GM12878 (cell line): ENCODE measurements around the gene LUZP2. TPM values are rescaled to one million over a fixed set of nuclear protein-coding genes. Genes with fewer than 3 reads are reported as not detected.

Experiments used
- ATAC-seq: fragments of 200-7000 bp; cut with Tn5 transposase; 3 replicates; pipeline ENCODE4 v1.9.1; 2020; ENCODE audit warnings: mild to moderate bottlenecking, moderate library complexity
- BruUV-seq: library from RNA; stranded (reverse); fragments of 400-500 nt; replicated peaks from 2 replicates; lab custom pipeline; 2021; lab: Mats Ljungman, UMichigan
- CTCF ChIA-PET: fragments of 300-600 bp; sonication (Branson Sonifier 250); formaldehyde crosslinking; extraction: SDS; loops from one replicate; lab custom pipeline; 2021; ENCODE audit warnings: inconsistent platforms; lab: Yijun Ruan, JAX
- POLR2A ChIA-PET: fragments of 350-600 bp; formaldehyde crosslinking; extraction: SDS; loops from one replicate; lab custom pipeline; 2021; ENCODE audit warnings: inconsistent platforms; lab: Charles Lee
- RAD21 ChIA-PET: fragments of 300-600 bp; sonication (Branson Sonifier 250); formaldehyde crosslinking; loops from one replicate; lab custom pipeline; 2023; ENCODE audit warnings: antibody characterized with exemption; ENCODE audit not compliant: unreplicated experiment; lab: Charles Lee
- SMC1A ChIA-PET: fragments of 300-600 bp; sonication (Branson Sonifier 250); formaldehyde crosslinking; loops from one replicate; lab custom pipeline; 2023; ENCODE audit not compliant: unreplicated experiment, uncharacterized antibody; lab: Charles Lee
- DNase-seq: peaks from one replicate; pipeline ENCODE4 v3.0.0-alpha.2; 2011; ENCODE audit warnings: low read depth, low spot score
- FAIRE-seq: peaks from 3 replicates; lab custom pipeline; 2011; peaks lifted over from hg19 to GRCh38; lab: Jason Lieb, UNC
- H2AFZ ChIP-seq: 2 replicates; pipeline ENCODE4 v1.6.0; 2011; ENCODE audit warnings: low read depth, low read length, control low read depth; ENCODE audit not compliant: control insufficient read depth
- H3K27ac ChIP-seq: 2 replicates; pipeline ENCODE4 v1.5.1; 2011; ENCODE audit warnings: control low read depth; ENCODE audit not compliant: control insufficient read depth, insufficient read depth
- H3K27me3 ChIP-seq, 2 experiments: replicated peaks in 1 of 2; 2 replicates each; pipeline versions ENCODE4 v1.6.0 to v1.6.1; 2011; ENCODE audit warnings: low read length in 1 of 2; ENCODE audit not compliant: control insufficient read depth in 2 of 2, insufficient read depth in 2 of 2
- H3K36me3 ChIP-seq, 2 experiments: 2 replicates each; pipeline ENCODE4 v1.5.1; 2011; ENCODE audit warnings: low read length in 1 of 2; ENCODE audit not compliant: control insufficient read depth in 2 of 2, insufficient read depth in 2 of 2
- H3K4me1 ChIP-seq: 2 replicates; pipeline ENCODE4 v1.6.1; 2011; ENCODE audit warnings: mild to moderate bottlenecking, low read length, moderate library complexity, mixed read lengths; ENCODE audit not compliant: control insufficient read depth, insufficient read depth
- H3K4me2 ChIP-seq: 2 replicates; pipeline ENCODE4 v1.6.0; 2011; ENCODE audit warnings: control low read depth; ENCODE audit not compliant: control insufficient read depth, insufficient read depth
- H3K4me3 ChIP-seq: fragments of 200-600 bp; sonication (generic); 2 replicates; pipeline ENCODE4 v1.5.1; 2016
- H3K79me2 ChIP-seq: 2 replicates; pipeline ENCODE4 v1.6.0; 2011; ENCODE audit warnings: low read length; ENCODE audit not compliant: control insufficient read depth, insufficient read depth
- H3K9ac ChIP-seq: 2 replicates; pipeline ENCODE4 v1.8.0; 2011; ENCODE audit warnings: low read length, control low read depth, mixed read lengths; ENCODE audit not compliant: control insufficient read depth, insufficient read depth
- H3K9me3 ChIP-seq: replicated peaks from 3 replicates; pipeline ENCODE4 v1.5.1; 2011; ENCODE audit warnings: mild to moderate bottlenecking, low read length; ENCODE audit not compliant: control insufficient read depth, insufficient read depth
- H4K20me1 ChIP-seq: 2 replicates; pipeline ENCODE4 v1.6.0; 2011; ENCODE audit not compliant: control insufficient read depth, insufficient read depth
- ASH2L ChIP-seq: fragments of 300-600, 200-600 bp; sonication (generic); IDR thresholded peaks from 2 replicates; pipeline ENCODE4 v1.6.1; 2017; ENCODE audit warnings: low read depth, mild to moderate bottlenecking, borderline replicate concordance
- BCL3 ChIP-seq: IDR thresholded peaks from 2 replicates; pipeline ENCODE4 v1.6.1; 2011; ENCODE audit warnings: borderline replicate concordance, low read depth, mild to moderate bottlenecking, moderate library complexity, low read length; ENCODE audit not compliant: insufficient read depth, poor library complexity, severe bottlenecking
- IKZF1 ChIP-seq: fragments of 450-650 bp; conservative IDR thresholded peaks from 2 replicates; pipeline ENCODE4 v1.6.1; 2017; ENCODE audit warnings: antibody characterized with exemption, mild to moderate bottlenecking
- JUND ChIP-seq: IDR thresholded peaks from 2 replicates; pipeline ENCODE4 v1.6.1; 2012; ENCODE audit warnings: low read depth, mild to moderate bottlenecking, low read length, improper control_type of control experiment, moderate library complexity
- KAT2A ChIP-seq: conservative IDR thresholded peaks from 2 replicates; pipeline ENCODE4 v1.6.1; 2011; ENCODE audit warnings: low read depth, low read length; ENCODE audit not compliant: control insufficient read depth
- NFIC ChIP-seq: IDR thresholded peaks from 2 replicates; pipeline ENCODE4 v1.6.1; 2012; ENCODE audit warnings: low read depth, mild to moderate bottlenecking, inconsistent platforms, low read length, moderate library complexity
- SUPT20H ChIP-seq: IDR thresholded peaks from 2 replicates; pipeline ENCODE4 v1.6.1; 2011; ENCODE audit warnings: low read depth, mild to moderate bottlenecking, low read length, moderate library complexity, borderline replicate concordance; ENCODE audit not compliant: control insufficient read depth
- TCF7 ChIP-seq: IDR thresholded peaks from 2 replicates; pipeline ENCODE4 v1.6.1; 2014; ENCODE audit warnings: antibody characterized with exemption, borderline replicate concordance
- ZNF384 ChIP-seq: IDR thresholded peaks from 2 replicates; pipeline ENCODE4 v1.6.1; 2012; ENCODE audit warnings: low read depth, mild to moderate bottlenecking, low read length, improper control_type of control experiment, borderline replicate concordance
- WGBS: methylation state at CpG from one replicate; pipeline ENCODE4 v1.1.6; 2016; ENCODE audit warnings: low lambda C conversion rate; ENCODE audit not compliant: insufficient replicate concordance, insufficient coverage; ENCODE audit errors: missing lambda C conversion rate; 5-methylcytosine and 5-hydroxymethylcytosine counted together
- in situ Hi-C: fragments of 300-500 bp; cut with MboI; formaldehyde crosslinking; loops from 9 replicates; pipeline ENCODE4 v1.14.3; 2018; ENCODE audit warnings: mixed read lengths
- intact Hi-C: fragments of 100-400 bp; cut with micrococcal nuclease; formaldehyde crosslinking; loops from one replicate; pipeline ENCODE4 v1.14.2; 2022; ENCODE audit not compliant: unreplicated experiment
- polyA plus RNA-seq, 11 experiments: library from polyadenylated mRNA; depleted of rRNA in 4 of 11; unstranded in 6 of 11; stranded (reverse) in 5 of 11; fragments of >200 nt; fragmentation: Nextera tagmentation in 4 of 11; fragmentation: Illumina TruSeq in 1 of 11; extraction: Ambion mirVana in 4 of 11; extraction: Trizol in 1 of 11; gene quantifications; 1 replicate in 1 of 11; 2 replicates in 10 of 11; pipeline versions ENCODE4 v1.2.1 to v1.2.3, GENCODE V29; 2011 to 2016; ENCODE audit warnings: inconsistent platforms in 2 of 11, missing spikeins in 2 of 11, low read depth in 1 of 11
- total RNA-seq, 4 experiments: library from RNA; depleted of rRNA in 3 of 4; stranded (reverse); fragments of >200 nt in 3 of 4; fragmentation: Illumina TruSeq in 1 of 4; extraction: Trizol in 1 of 4; gene quantifications; 2 replicates each; pipeline versions ENCODE4 v1.2.1 to v1.2.3, GENCODE V29; 2013 to 2021
- TF ChIP-seq, protein P1 (sequence below): fragments of 450-650 bp; IDR thresholded peaks from 2 replicates; pipeline ENCODE4 v1.6.1; 2017; ENCODE audit warnings: low read depth, mild to moderate bottlenecking, moderate library complexity

The LUZP2 gene
- total and polyA plus RNA-seq, 10 of the 15 experiments (the other 5 are each of a cell fraction or from before 2014, with no cell fraction given): not detected

- TF ChIP-seq, protein P1, sequence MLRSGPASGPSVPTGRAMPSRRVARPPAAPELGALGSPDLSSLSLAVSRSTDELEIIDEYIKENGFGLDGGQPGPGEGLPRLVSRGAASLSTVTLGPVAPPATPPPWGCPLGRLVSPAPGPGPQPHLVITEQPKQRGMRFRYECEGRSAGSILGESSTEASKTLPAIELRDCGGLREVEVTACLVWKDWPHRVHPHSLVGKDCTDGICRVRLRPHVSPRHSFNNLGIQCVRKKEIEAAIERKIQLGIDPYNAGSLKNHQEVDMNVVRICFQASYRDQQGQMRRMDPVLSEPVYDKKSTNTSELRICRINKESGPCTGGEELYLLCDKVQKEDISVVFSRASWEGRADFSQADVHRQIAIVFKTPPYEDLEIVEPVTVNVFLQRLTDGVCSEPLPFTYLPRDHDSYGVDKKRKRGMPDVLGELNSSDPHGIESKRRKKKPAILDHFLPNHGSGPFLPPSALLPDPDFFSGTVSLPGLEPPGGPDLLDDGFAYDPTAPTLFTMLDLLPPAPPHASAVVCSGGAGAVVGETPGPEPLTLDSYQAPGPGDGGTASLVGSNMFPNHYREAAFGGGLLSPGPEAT: no peak
- TF ChIP-seq SUPT20H (no peak), ASH2L (no peak), KAT2A (no peak), ZNF384 (no peak), NFIC (no peak)
Measured at GRCh38 chr11:24628224-24628776, 131.4 kb downstream of the LUZP2 start (continued).

DNA sequence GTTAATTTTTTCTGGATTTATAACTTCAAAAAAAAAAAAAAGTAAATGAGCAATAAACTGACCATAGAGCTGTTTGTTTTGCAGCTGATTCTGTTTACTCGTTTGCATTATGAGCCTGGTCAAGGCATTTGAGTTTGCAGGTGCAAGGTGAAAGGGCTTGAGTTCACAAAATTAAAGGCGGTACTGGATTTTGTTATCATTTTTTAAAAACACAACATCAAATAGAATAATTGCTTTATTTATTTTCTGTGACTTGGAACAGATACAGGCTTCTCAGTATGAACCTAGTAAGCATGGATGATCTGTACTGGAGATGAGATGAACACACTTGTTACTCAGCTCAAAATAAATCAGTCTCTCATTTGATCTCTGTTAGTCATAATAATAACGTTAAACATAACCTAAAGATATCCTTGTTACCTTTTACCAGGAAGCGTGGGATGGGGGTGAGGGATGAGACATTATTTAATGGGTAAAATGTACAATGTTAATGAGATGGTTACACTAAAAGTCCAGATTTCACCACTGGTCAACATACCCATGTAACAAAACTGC is 137.8 kb downstream of the LUZP2 start:
- Histone ChIP-seq H4K20me1 (no peaks in the 10 kb centered on the region), H3K27me3 (no peaks in the 10 kb centered on the region), H3K4me1 (no peaks in the 10 kb centered on the region), H3K27ac (no peak overlapping the region), H3K36me3 (no peaks in the 10 kb centered on the region), H3K79me2 (no peaks in the 10 kb centered on the region), H2AFZ (no peak overlapping the region), H3K4me2 (no peak overlapping the region), H3K9me3 (no peaks in the 10 kb centered on the region), H3K9ac (no peak overlapping the region), H3K4me3 (no peak overlapping the region)
- POLR2A ChIA-PET: no interaction called here
- no peak for ATAC-seq
- TF ChIP-seq JUND: no peak
- no peak for TF ChIP-seq IKZF1
- TF ChIP-seq BCL3: no peak
- no peak for TF ChIP-seq TCF7
- RAD21 ChIA-PET: no interaction called here
- intact Hi-C loops: no loop called here
- in situ Hi-C loops: no loop called here
- no TSS peak for BruUV-seq
- 21% methylated on average over 4 of the region's 4 CpGs for WGBS
- CTCF ChIA-PET: no interaction called here
- SMC1A ChIA-PET: no interaction called here
- DNase-seq: no peak
- no peak for FAIRE-seq
